ENCODE data around the gene FIBCD1. TPM values are rescaled to one million over a fixed set of nuclear protein-coding genes. Genes with fewer than 3 reads are reported as not detected.

The FIBCD1 gene
- total RNA-seq, 4 donors from 2014 or later: 0.40 to 0.83 (median 0.42) TPM; not detected in 1

DNA sequence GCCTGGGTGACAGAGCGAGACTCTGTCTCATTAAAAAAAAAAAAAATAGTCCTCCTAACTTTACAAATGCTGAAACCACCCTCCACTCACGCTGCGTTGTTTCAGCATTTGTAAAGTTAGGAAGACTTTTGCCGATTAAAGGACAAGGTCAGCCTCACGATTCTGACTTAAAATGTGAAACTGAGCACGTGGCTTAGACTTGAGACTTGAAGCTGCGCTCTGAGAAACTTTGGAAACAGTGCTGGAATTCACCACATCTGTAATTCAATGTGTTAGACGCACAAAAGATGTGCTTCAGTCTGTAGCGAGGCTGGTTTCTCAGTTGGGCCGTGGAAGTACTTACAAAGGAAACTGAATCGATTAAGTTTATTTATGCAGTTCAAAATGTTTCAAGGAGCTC lies 44.9 kb upstream of the FIBCD1 start:
- TF ChIP-seq POLR2A (IDR thresholded peaks at IDR 0.05; ENCODE audit: low read depth): no peak
- no peak for TF ChIP-seq POLR2AphosphoS5 (IDR thresholded peaks at IDR 0.05)
- TF ChIP-seq, protein P1, sequence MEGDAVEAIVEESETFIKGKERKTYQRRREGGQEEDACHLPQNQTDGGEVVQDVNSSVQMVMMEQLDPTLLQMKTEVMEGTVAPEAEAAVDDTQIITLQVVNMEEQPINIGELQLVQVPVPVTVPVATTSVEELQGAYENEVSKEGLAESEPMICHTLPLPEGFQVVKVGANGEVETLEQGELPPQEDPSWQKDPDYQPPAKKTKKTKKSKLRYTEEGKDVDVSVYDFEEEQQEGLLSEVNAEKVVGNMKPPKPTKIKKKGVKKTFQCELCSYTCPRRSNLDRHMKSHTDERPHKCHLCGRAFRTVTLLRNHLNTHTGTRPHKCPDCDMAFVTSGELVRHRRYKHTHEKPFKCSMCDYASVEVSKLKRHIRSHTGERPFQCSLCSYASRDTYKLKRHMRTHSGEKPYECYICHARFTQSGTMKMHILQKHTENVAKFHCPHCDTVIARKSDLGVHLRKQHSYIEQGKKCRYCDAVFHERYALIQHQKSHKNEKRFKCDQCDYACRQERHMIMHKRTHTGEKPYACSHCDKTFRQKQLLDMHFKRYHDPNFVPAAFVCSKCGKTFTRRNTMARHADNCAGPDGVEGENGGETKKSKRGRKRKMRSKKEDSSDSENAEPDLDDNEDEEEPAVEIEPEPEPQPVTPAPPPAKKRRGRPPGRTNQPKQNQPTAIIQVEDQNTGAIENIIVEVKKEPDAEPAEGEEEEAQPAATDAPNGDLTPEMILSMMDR (IDR thresholded peaks at IDR 0.05): no peak
- no peak for TF ChIP-seq EP300 (IDR thresholded peaks at IDR 0.05)
- DNase-seq (ENCODE audit: extremely low spot score): no peak
- WGBS: 78% methylated on average over 11 of the region's 11 CpGs
- H3K27me3 ChIP-seq: peaks cover 0 to 52% (median 0%) of the 10 kb centered on the region in 4 donors
- no peaks in the 10 kb centered on the region for H3K4me1 ChIP-seq
- intact Hi-C loops (cut with DNase I): no loop called here
- H3K4me3 ChIP-seq: no peak overlapping the region
- no peak overlapping the region for H3K27ac ChIP-seq (replicated peaks in 1 of 4)
- no peaks in the 10 kb centered on the region for H3K9me3 ChIP-seq
- H3K36me3 ChIP-seq: no peaks in the 10 kb centered on the region

DNA sequence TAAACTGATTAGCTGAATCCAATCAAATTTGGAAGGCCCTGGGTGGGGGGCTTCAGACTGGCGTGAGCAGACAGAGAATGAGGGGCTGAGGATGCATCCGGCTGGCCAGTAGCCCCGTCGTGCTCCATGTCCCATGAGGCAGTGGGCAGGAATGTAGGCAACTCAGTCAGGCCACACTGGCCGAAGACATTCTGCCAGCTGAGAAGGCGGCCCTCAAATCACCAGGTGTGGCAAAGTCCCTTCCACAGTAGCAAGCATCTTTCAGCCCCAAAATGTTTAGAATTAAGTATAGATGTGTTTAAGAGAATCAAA lies 44.3 kb upstream of the FIBCD1 start:
- TF ChIP-seq, protein P1 (IDR thresholded peaks at IDR 0.05): no peak
- TF ChIP-seq EP300 (IDR thresholded peaks at IDR 0.05) (no peak), POLR2AphosphoS5 (IDR thresholded peaks at IDR 0.05) (no peak), POLR2A (IDR thresholded peaks at IDR 0.05; ENCODE audit: low read depth) (no peak)
- Histone ChIP-seq H3K27me3 (peaks cover 0 to 50% (median 0%) of the 10 kb centered on the region in 4 donors), H3K4me1 (no peaks in the 10 kb centered on the region), H3K27ac (replicated peaks in 1 of 4) (no peak overlapping the region), H3K4me3 (no peak overlapping the region), H3K36me3 (no peaks in the 10 kb centered on the region), H3K9me3 (no peaks in the 10 kb centered on the region)
- intact Hi-C loops (cut with DNase I): no loop called here
- DNase-seq (ENCODE audit: extremely low spot score): no peak
- 85% methylated on average over 6 of the region's 6 CpGs for WGBS

DNA sequence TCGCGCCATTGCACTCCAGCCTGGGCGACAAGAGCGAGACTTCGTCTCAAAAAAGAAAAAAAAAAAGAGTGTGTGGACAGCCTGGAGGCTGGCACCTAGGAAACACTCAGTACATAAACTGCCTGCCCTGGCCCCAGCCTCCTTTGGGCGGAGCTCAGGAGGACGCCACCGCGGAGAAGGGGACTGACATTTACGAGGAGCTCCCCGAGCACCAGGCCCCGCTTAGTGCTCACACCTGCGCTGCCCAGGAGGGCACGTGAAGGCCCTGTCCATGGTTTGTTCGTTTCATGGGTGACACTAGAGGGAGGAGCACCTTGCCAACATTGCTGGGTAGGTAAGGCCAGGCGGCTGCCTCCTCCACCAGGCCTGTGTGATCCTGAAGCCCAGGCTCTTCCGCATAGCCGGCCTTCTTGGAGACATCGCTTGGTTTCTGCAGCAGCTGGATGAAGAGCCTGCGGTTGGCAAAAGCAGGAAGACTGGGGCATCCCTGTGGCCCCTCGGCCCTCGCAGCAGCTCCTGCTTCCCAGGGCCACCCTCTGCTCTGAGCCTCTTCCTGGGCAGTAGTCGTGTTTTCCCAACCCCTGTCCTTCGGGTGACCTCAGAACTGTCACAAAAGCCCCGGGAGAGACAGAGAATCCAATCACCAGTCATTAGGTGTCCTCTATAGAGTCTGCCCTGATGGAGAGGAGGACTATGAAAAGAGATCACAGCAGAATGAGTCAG lies 43.8 kb upstream of the FIBCD1 start:
- peaks cover 0 to 47% (median 0%) of the 10 kb centered on the region in 4 donors for H3K27me3 ChIP-seq
- DNase-seq (ENCODE audit: extremely low spot score): no peak
- no peaks in the 10 kb centered on the region for H3K36me3 ChIP-seq
- no peak overlapping the region for H3K27ac ChIP-seq (replicated peaks in 1 of 4)
- TF ChIP-seq EP300 (IDR thresholded peaks at IDR 0.05) (no peak), POLR2A (IDR thresholded peaks at IDR 0.05; ENCODE audit: low read depth) (no peak), POLR2AphosphoS5 (IDR thresholded peaks at IDR 0.05) (no peak)
- TF ChIP-seq, protein P1 (IDR thresholded peaks at IDR 0.05): no peak
- intact Hi-C loops (cut with DNase I): no loop called here
- H3K4me3 ChIP-seq: no peak overlapping the region
- 84% methylated on average over 25 of the region's 25 CpGs for WGBS
- H3K4me1 ChIP-seq: no peaks in the 10 kb centered on the region
- H3K9me3 ChIP-seq: no peaks in the 10 kb centered on the region

DNA sequence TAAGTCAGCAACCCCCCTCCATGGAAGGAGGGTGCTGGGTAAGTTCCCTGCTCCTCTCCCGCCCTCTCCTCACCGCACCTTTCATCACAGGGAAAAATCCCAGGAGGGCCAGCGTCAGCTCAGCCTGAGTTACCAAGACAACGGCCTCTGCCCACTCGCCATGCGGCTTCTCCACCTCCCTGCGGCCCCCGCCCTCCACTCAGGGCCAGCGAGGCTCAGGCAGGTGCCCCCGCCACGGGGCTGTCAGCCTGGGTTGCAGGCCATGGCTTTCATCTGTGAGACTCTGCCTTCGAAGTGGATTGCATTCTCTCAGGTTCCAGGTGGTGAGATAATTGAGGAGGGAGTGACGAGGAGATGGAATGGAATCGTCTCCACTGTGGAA lies 42.7 kb upstream of the FIBCD1 start:
- 67% methylated on average over 14 of the region's 14 CpGs for WGBS

More for the DNA sequence above, 42.7 kb upstream of the FIBCD1 start:
- Histone ChIP-seq H3K27ac (replicated peaks in 1 of 4) (no peak overlapping the region), H3K9me3 (no peaks in the 10 kb centered on the region), H3K27me3 (peaks cover 0 to 47% (median 0%) of the 10 kb centered on the region in 4 donors), H3K4me1 (no peaks in the 10 kb centered on the region), H3K4me3 (no peak overlapping the region), H3K36me3 (no peaks in the 10 kb centered on the region)
- DNase-seq (ENCODE audit: extremely low spot score): no peak
- TF ChIP-seq, protein P1 (IDR thresholded peaks at IDR 0.05): no peak
- TF ChIP-seq EP300 (IDR thresholded peaks at IDR 0.05) (no peak), POLR2A (IDR thresholded peaks at IDR 0.05; ENCODE audit: low read depth) (no peak), POLR2AphosphoS5 (IDR thresholded peaks at IDR 0.05) (no peak)
- intact Hi-C loops (cut with DNase I): no loop called here
